IMR-90 (cell line): ENCODE data around the gene AK6. TPM values are rescaled to one million over a fixed set of nuclear protein-coding genes. Genes with fewer than 3 reads are reported as not detected.

Experiments used
- ATAC-seq: fragments of 200-7000 bp; cut with Tn5 transposase; 2 replicates; pipeline ENCODE4 v1.9.1; 2020; ENCODE audit warnings: low read depth, mild to moderate bottlenecking, moderate library complexity
- BruUV-seq: library from RNA; stranded (reverse); fragments of 400-500 nt; replicated peaks from 2 replicates; lab custom pipeline; 2021; lab: Mats Ljungman, UMichigan
- CTCF ChIA-PET: fragments of 300-600 bp; formaldehyde crosslinking; extraction: SDS; loops from one replicate; lab custom pipeline; 2021; ENCODE audit warnings: antibody characterized with exemption; lab: Yijun Ruan, JAX
- POLR2A ChIA-PET: fragments of 300-600 bp; sonication (Branson Sonifier 250); formaldehyde crosslinking; loops from one replicate; lab custom pipeline; 2022; ENCODE audit warnings: antibody characterized with exemption; ENCODE audit not compliant: unreplicated experiment; lab: Charles Lee
- DNase-seq: peaks from one replicate; pipeline ENCODE4 v3.0.0; 2013
- H2AFZ ChIP-seq: replicated peaks from 2 replicates; pipeline ENCODE3; 2013; ENCODE audit warnings: low read length, mild to moderate bottlenecking; ENCODE audit not compliant: poor library complexity
- H2AK5ac ChIP-seq: 2 replicates; pipeline ENCODE4 v1.6.1; 2013; ENCODE audit warnings: low read depth, low read length, inconsistent platforms
- H2AK9ac ChIP-seq: replicated peaks from 2 replicates; pipeline ENCODE3; 2013; ENCODE audit warnings: mild to moderate bottlenecking, low read depth, low read length, moderate library complexity; ENCODE audit not compliant: poor library complexity
- H2BK120ac ChIP-seq: 2 replicates; pipeline ENCODE4 v1.6.1; 2013; ENCODE audit warnings: low read depth, low read length, inconsistent platforms
- H2BK15ac ChIP-seq: 3 replicates; pipeline ENCODE4 v1.6.1; 2013; ENCODE audit warnings: low read depth, low read length, inconsistent platforms
- H2BK20ac ChIP-seq: 2 replicates; pipeline ENCODE4 v1.6.1; 2013; ENCODE audit warnings: low read depth, mild to moderate bottlenecking, inconsistent platforms, low read length, moderate library complexity
- H2BK5ac ChIP-seq: 2 replicates; pipeline ENCODE4 v1.6.1; 2013; ENCODE audit warnings: mild to moderate bottlenecking, low read depth, low read length, inconsistent platforms; ENCODE audit not compliant: poor library complexity, severe bottlenecking
- H3K14ac ChIP-seq: replicated peaks from 2 replicates; pipeline ENCODE4 v1.6.1; 2013; ENCODE audit warnings: low read depth, low read length, inconsistent platforms
- H3K18ac ChIP-seq: 2 replicates; pipeline ENCODE4 v1.6.1; 2013; ENCODE audit warnings: low read depth, low read length, control low read depth
- H3K23ac ChIP-seq: 2 replicates; pipeline ENCODE4 v1.6.1; 2013; ENCODE audit warnings: low read depth, low read length, inconsistent platforms
- H3K27ac ChIP-seq: 2 replicates; pipeline ENCODE4 v1.5.1; 2013; ENCODE audit warnings: mild to moderate bottlenecking, control low read depth, low read length; ENCODE audit not compliant: insufficient read depth
- H3K27me3 ChIP-seq: 2 replicates; pipeline ENCODE4 v1.6.1; 2013; ENCODE audit warnings: low read length; ENCODE audit not compliant: control insufficient read depth, insufficient read depth
- H3K36me3 ChIP-seq: 2 replicates; pipeline ENCODE4 v1.6.1; 2013; ENCODE audit warnings: low read length, mixed read lengths; ENCODE audit not compliant: control insufficient read depth, insufficient read depth
- H3K4ac ChIP-seq: 2 replicates; pipeline ENCODE4 v1.6.1; 2013; ENCODE audit warnings: low read depth, low read length, inconsistent platforms
- H3K4me1 ChIP-seq: 2 replicates; pipeline ENCODE4 v1.6.1; 2013; ENCODE audit warnings: low read length, mixed read lengths; ENCODE audit not compliant: control insufficient read depth, insufficient read depth
- H3K4me2 ChIP-seq: 2 replicates; pipeline ENCODE4 v1.6.1; 2013; ENCODE audit warnings: low read depth, mild to moderate bottlenecking, control low read depth, low read length, moderate library complexity
- H3K4me3 ChIP-seq: 2 replicates; pipeline ENCODE4 v1.5.1; 2013; ENCODE audit warnings: low read depth, mild to moderate bottlenecking, control low read depth, low read length, moderate library complexity; ENCODE audit not compliant: insufficient read depth
- H3K56ac ChIP-seq: 2 replicates; pipeline ENCODE4 v1.6.1; 2013; ENCODE audit warnings: low read length, inconsistent platforms; ENCODE audit not compliant: insufficient read depth; ENCODE audit errors: extremely low read depth
- H3K79me1 ChIP-seq, 2 experiments: 2 replicates each; pipeline ENCODE4 v1.6.1; 2013; ENCODE audit warnings: low read length in 2 of 2, inconsistent platforms in 1 of 2, low read depth in 1 of 2
- H3K9ac ChIP-seq: 2 replicates; pipeline ENCODE4 v1.6.1; 2013; ENCODE audit warnings: low read depth, low read length, control low read depth
- H3K9me1 ChIP-seq: 2 replicates; pipeline ENCODE4 v1.6.1; 2013; ENCODE audit warnings: low read length, inconsistent platforms; ENCODE audit not compliant: insufficient read depth
- H3K9me3 ChIP-seq: 2 replicates; pipeline ENCODE4 v1.6.1; 2013; ENCODE audit warnings: low read length; ENCODE audit not compliant: control insufficient read depth, insufficient read depth
- H4K20me1 ChIP-seq: 2 replicates; pipeline ENCODE4 v1.6.1; 2013; ENCODE audit warnings: low read length, inconsistent platforms; ENCODE audit not compliant: insufficient read depth
- H4K5ac ChIP-seq: 2 replicates; pipeline ENCODE4 v1.6.1; 2013; ENCODE audit warnings: mild to moderate bottlenecking, low read depth, low read length, control low read depth
- H4K8ac ChIP-seq, 2 experiments: 2 replicates each; pipeline ENCODE4 v1.6.1; 2013; ENCODE audit warnings: low read depth in 2 of 2, low read length in 2 of 2, control low read depth in 1 of 2, inconsistent platforms in 1 of 2
- H4K91ac ChIP-seq: 2 replicates; pipeline ENCODE4 v1.6.1; 2013; ENCODE audit warnings: low read depth, low read length, inconsistent platforms; ENCODE audit not compliant: insufficient read depth
- CTCF ChIP-seq: conservative IDR thresholded peaks from 2 replicates; pipeline ENCODE4 v1.5.1; 2012; ENCODE audit warnings: mild to moderate bottlenecking, low read depth, low read length, improper control_type of control experiment
- FOS ChIP-seq: fragments of 150-350 bp; IDR thresholded peaks from 2 replicates; pipeline ENCODE4 v1.6.1; 2016; ENCODE audit warnings: low read depth, low read length
- MAFK ChIP-seq: IDR thresholded peaks from 2 replicates; pipeline ENCODE4 v1.6.1; 2012; ENCODE audit warnings: low read depth, low read length, improper control_type of control experiment
- MAZ ChIP-seq: IDR thresholded peaks from 2 replicates; pipeline ENCODE4 v1.6.1; 2012; ENCODE audit warnings: low read depth, mild to moderate bottlenecking, low read length, improper control_type of control experiment, moderate library complexity, borderline replicate concordance
- POLR2A ChIP-seq: IDR thresholded peaks from 2 replicates; pipeline ENCODE4 v1.6.1; 2012; ENCODE audit warnings: mild to moderate bottlenecking, low read depth, low read length
- RFX5 ChIP-seq: IDR thresholded peaks from 2 replicates; pipeline ENCODE4 v1.8.0; 2012; ENCODE audit warnings: low read depth, mild to moderate bottlenecking, low read length, moderate library complexity
- dilution Hi-C: fragments of 300-500 bp; cut with HindIII; formaldehyde crosslinking; loops from one replicate; pipeline ENCODE4 v1.14.3; 2018; ENCODE audit warnings: low sequenced_read_pairs; ENCODE audit not compliant: unreplicated experiment
- in situ Hi-C: fragments of 300-500 bp; cut with MboI; formaldehyde crosslinking; loops from 3 replicates; pipeline ENCODE4 v1.14.3; 2019; ENCODE audit warnings: low sequenced_read_pairs, inconsistent platforms, mixed read lengths
- intact Hi-C: fragments of 100-400 bp; cut with micrococcal nuclease; formaldehyde crosslinking; loops from 2 replicates; pipeline ENCODE4 v1.10.0; 2022
- polyA plus RNA-seq, 3 experiments: library from polyadenylated mRNA; depleted of rRNA; stranded (reverse); fragments of >200 nt; gene quantifications; 2 replicates each; pipeline ENCODE4 v1.2.3, GENCODE V29; 2012; ENCODE audit warnings: low replicate concordance in 1 of 3
- total RNA-seq: library from RNA; depleted of rRNA; stranded (reverse); fragments of >200 nt; gene quantifications from 2 replicates; pipeline ENCODE4 v1.2.3, GENCODE V29; 2012
- TF ChIP-seq, protein P1 (sequence below): fragments of 150-350 bp; IDR thresholded peaks from 2 replicates; pipeline ENCODE4 v1.6.1; 2016; ENCODE audit warnings: low read depth, mild to moderate bottlenecking, low read length, moderate library complexity, borderline replicate concordance
- TF ChIP-seq, protein P2 (sequence below): fragments of 150-350 bp; IDR thresholded peaks from 2 replicates; pipeline ENCODE4 v1.6.1; 2017; ENCODE audit warnings: mild to moderate bottlenecking, antibody characterized with exemption, low read length, low read depth

Gene AK6
- total and polyA plus RNA-seq, 2 of the 4 experiments (the other 2 are of a cell fraction) = 14.7 to 34.4 TPM

DNA sequence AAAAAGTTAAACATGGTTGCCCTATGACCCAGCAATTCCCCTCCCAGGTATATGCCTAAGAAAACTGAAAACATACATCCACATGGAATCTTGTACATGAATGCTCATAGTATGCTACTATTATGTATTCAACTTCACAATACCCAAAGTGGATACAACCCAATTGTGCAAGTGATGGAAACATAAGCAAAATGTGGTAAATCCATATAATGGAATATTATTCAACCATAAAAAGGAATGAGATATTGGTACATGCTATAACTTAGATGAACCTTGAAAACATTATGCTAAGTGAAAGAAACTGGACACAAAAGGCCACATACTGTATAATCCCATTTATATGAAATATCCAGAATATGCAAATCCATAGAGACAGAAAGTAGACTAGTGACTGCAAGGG is 18.7 kb downstream of the AK6 start:
- H3K56ac ChIP-seq = no peak overlapping the region
- dilution Hi-C loops (no loop called here), in situ Hi-C loops (no loop called here), intact Hi-C loops (no loop called here)
- no peak overlapping the region for H3K14ac ChIP-seq
- H2AK5ac ChIP-seq = no peak overlapping the region
- no peak overlapping the region for H3K23ac ChIP-seq
- ChIA-PET CTCF (no interaction called here), POLR2A (no interaction called here)
- H3K9me3 ChIP-seq = no peaks in the 10 kb centered on the region
- H3K4me2 ChIP-seq = no peak overlapping the region
- H2BK120ac ChIP-seq = no peak overlapping the region
- no peak overlapping the region for H3K9ac ChIP-seq
- H3K4me1 ChIP-seq = no peaks in the 10 kb centered on the region
- H3K27me3 ChIP-seq = no peaks in the 10 kb centered on the region
- H3K18ac ChIP-seq = no peak overlapping the region
- no peak overlapping the region for H3K27ac ChIP-seq
- no peak overlapping the region for H4K5ac ChIP-seq
- no peak overlapping the region for H2BK5ac ChIP-seq
- DNase-seq (no peak), ATAC-seq (no peak)
- peaks cover 15% of the 10 kb centered on the region for H3K36me3 ChIP-seq
- H4K91ac ChIP-seq = no peak overlapping the region
- H2BK15ac ChIP-seq = no peak overlapping the region
- peaks cover 5 to 12% of the 10 kb centered on the region in 2 experiments; a peak in 3 of 4 replicates for H3K79me1 ChIP-seq
- H2BK20ac ChIP-seq = no peak overlapping the region
- no peak overlapping the region for H3K4ac ChIP-seq
- no peak overlapping the region for H3K4me3 ChIP-seq
- H2AFZ ChIP-seq = no peak overlapping the region
- TF ChIP-seq POLR2A (no peak), CTCF (no peak), RFX5 (no peak), MAZ (no peak), FOS (no peak), MAFK (no peak)
- TF ChIP-seq, protein P1, sequence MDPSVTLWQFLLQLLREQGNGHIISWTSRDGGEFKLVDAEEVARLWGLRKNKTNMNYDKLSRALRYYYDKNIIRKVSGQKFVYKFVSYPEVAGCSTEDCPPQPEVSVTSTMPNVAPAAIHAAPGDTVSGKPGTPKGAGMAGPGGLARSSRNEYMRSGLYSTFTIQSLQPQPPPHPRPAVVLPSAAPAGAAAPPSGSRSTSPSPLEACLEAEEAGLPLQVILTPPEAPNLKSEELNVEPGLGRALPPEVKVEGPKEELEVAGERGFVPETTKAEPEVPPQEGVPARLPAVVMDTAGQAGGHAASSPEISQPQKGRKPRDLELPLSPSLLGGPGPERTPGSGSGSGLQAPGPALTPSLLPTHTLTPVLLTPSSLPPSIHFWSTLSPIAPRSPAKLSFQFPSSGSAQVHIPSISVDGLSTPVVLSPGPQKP = no peak
- TF ChIP-seq, protein P2, sequence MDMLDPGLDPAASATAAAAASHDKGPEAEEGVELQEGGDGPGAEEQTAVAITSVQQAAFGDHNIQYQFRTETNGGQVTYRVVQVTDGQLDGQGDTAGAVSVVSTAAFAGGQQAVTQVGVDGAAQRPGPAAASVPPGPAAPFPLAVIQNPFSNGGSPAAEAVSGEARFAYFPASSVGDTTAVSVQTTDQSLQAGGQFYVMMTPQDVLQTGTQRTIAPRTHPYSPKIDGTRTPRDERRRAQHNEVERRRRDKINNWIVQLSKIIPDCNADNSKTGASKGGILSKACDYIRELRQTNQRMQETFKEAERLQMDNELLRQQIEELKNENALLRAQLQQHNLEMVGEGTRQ = no peak
- H4K8ac ChIP-seq = no peak overlapping the region
- no peaks in the 10 kb centered on the region for H3K9me1 ChIP-seq
- BruUV-seq = no TSS peak
- H2AK9ac ChIP-seq = no peak overlapping the region
- no peaks in the 10 kb centered on the region for H4K20me1 ChIP-seq
